HEK293T (cell line): Measurements from ENCODE around the gene HHAT.

Source experiments
- CTCF ChIA-PET: fragments of 350-600 bp; formaldehyde crosslinking; extraction: SDS; loops from one replicate; lab custom pipeline; 2021; ENCODE audit warnings: antibody characterized with exemption, inconsistent platforms; lab: Yijun Ruan, JAX
- POLR2A ChIA-PET: fragments of 350-600 bp; formaldehyde crosslinking; extraction: SDS; loops from one replicate; lab custom pipeline; 2020; ENCODE audit warnings: antibody characterized with exemption, inconsistent platforms; lab: Yijun Ruan, JAX
- DNase-seq: peaks from one replicate; pipeline ENCODE4 v3.0.0; 2012; ENCODE audit warnings: mixed read lengths; ENCODE audit errors: extremely low spot score
- ARNT ChIP-seq: fragments of 450-650 bp; IDR thresholded peaks from 2 replicates; pipeline ENCODE4 v1.6.1; 2017; ENCODE audit warnings: mild to moderate bottlenecking
- BHLHE40 ChIP-seq: fragments of 450-650 bp; IDR thresholded peaks from 2 replicates; pipeline ENCODE4 v1.6.1; 2016; ENCODE audit warnings: mild to moderate bottlenecking, moderate library complexity, borderline replicate concordance
- CTBP1 ChIP-seq: fragments of 450-650 bp; IDR thresholded peaks from 2 replicates; pipeline ENCODE4 v1.6.1; 2016; ENCODE audit warnings: borderline replicate concordance
- ELF4 ChIP-seq: fragments of 450-650 bp; IDR thresholded peaks from 2 replicates; pipeline ENCODE4 v1.6.1; 2017; ENCODE audit warnings: antibody characterized with exemption
- FOXA1 ChIP-seq: fragments of 450-650 bp; IDR thresholded peaks from 2 replicates; pipeline ENCODE4 v1.6.1; 2016; ENCODE audit warnings: mild to moderate bottlenecking
- FOXK2 ChIP-seq: fragments of 450-650 bp; IDR thresholded peaks from 2 replicates; pipeline ENCODE4 v1.6.1; 2016; ENCODE audit warnings: mild to moderate bottlenecking
- FOXM1 ChIP-seq: fragments of 450-650 bp; IDR thresholded peaks from 2 replicates; pipeline ENCODE4 v1.6.1; 2017; ENCODE audit warnings: mild to moderate bottlenecking, borderline replicate concordance
- HDGF ChIP-seq: fragments of 450-650 bp; IDR thresholded peaks from 2 replicates; pipeline ENCODE4 v1.6.1; 2017; ENCODE audit warnings: antibody characterized with exemption, borderline replicate concordance
- L3MBTL2 ChIP-seq: fragments of 450-650 bp; conservative IDR thresholded peaks from 2 replicates; pipeline ENCODE4 v1.6.1; 2016; ENCODE audit warnings: mild to moderate bottlenecking
- LEF1 ChIP-seq: fragments of 450-650 bp; IDR thresholded peaks from 2 replicates; pipeline ENCODE4 v1.6.1; 2017; ENCODE audit warnings: mild to moderate bottlenecking, borderline replicate concordance
- NFRKB ChIP-seq: fragments of 450-650 bp; IDR thresholded peaks from 2 replicates; pipeline ENCODE4 v1.6.1; 2016; ENCODE audit warnings: mild to moderate bottlenecking, moderate library complexity
- SP1 ChIP-seq: fragments of 450-650 bp; IDR thresholded peaks from 2 replicates; pipeline ENCODE4 v1.6.1; 2017
- SUZ12 ChIP-seq: fragments of 450-650 bp; IDR thresholded peaks from 2 replicates; pipeline ENCODE4 v1.6.1; 2016; ENCODE audit warnings: mild to moderate bottlenecking
- TARDBP ChIP-seq: fragments of 450-650 bp; IDR thresholded peaks from 2 replicates; pipeline ENCODE4 v1.6.1; 2016
- ZNF384 ChIP-seq: fragments of 450-650 bp; IDR thresholded peaks from 2 replicates; pipeline ENCODE4 v1.6.1; 2016
- TF ChIP-seq, protein P1 (sequence below): fragments of 450-650 bp; IDR thresholded peaks from 2 replicates; pipeline ENCODE4 v1.6.1; 2016

HHAT gene

DNA sequence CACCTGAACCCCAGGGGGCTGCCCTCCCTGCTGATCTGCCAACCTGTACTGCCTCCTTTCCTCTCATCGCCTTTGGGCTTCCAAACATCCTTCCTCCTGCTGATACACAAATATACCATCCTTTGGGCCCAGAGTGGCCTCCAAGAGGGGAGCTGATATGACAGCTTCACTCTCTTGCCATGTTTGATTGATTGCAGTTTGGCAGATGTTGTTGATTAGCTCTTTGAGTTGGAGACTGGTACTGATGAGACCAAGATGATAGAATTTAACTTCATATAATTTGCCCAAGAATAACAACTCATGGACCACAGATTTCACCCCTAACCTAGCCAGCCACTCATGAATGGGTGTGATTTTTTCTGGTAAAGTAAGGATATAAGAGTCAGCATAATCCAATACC is 227.8 kb downstream of the HHAT start:
- no peak for TF ChIP-seq BHLHE40
- no peak for TF ChIP-seq LEF1
- no peak for TF ChIP-seq CTBP1
- TF ChIP-seq FOXM1 = no peak
- TF ChIP-seq ELF4 = no peak
- no peak for TF ChIP-seq FOXK2
- no peak for TF ChIP-seq ARNT
- TF ChIP-seq ZNF384 = no peak
- no peak for TF ChIP-seq HDGF
- no peak for TF ChIP-seq SUZ12
- no peak for TF ChIP-seq FOXA1
- TF ChIP-seq NFRKB = no peak
- TF ChIP-seq, protein P1, sequence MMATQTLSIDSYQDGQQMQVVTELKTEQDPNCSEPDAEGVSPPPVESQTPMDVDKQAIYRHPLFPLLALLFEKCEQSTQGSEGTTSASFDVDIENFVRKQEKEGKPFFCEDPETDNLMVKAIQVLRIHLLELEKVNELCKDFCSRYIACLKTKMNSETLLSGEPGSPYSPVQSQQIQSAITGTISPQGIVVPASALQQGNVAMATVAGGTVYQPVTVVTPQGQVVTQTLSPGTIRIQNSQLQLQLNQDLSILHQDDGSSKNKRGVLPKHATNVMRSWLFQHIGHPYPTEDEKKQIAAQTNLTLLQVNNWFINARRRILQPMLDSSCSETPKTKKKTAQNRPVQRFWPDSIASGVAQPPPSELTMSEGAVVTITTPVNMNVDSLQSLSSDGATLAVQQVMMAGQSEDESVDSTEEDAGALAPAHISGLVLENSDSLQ = no peak
- no peak for TF ChIP-seq L3MBTL2
- no peak for TF ChIP-seq SP1
- no peak for TF ChIP-seq TARDBP
- ChIA-PET POLR2A (no interaction called here), CTCF (interaction anchor here (1.4 kb wide), 1 partner anchor 578 kb away, joined by 3 read pairs; no protein-coding TSS in a partner anchor)
- no peak for DNase-seq

DNA sequence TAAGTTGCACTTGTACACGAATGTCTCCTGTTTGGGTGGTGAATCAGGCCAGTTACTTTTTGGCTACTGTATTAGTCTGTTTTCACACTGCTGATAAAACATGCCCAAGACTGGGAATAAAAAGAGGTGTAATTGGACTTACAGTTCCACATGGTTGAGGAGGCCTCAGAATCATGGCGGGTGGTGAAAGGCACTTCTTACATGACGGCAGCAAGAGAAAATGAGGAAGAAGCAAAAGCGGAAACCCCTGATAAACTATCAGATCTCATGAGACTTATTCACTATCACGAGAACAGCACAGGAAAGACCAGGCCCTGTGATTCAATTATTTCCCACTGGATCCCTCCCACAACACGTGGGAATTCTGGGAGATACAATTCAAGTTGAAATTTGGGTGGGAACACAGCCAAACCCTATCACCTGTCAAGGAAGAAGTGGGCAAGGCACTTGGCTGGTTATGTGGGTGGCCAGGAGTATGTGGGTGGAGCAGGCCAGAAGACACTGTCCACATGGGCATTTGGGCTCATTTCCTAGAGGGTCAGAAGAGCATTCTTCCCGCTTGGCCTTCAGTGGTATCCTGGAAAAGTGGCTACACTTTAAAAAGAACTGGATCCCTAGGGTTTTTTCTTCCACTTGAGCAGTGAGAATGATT is 228.8 kb downstream of the HHAT start:
- POLR2A ChIA-PET = no interaction called here

DNA sequence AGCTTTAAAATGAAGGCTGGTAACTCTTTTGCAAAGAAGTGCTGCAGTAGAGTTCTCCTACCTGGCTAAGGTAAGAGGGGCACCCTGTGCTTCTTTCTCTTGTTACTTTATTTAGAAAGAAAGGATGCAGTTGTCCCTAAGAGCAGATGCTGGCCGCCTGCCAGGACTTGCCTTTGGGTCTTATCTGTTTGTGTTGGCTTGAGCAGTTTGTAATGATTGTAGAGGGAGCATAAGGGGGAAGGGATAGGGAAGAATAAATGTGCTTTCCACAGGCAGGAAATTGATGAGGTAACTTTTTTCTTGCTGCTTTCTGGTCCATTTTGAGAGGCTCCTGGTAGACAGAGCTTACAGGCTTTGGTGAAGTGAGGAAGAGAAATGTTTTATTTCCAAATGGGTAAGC is 229.6 kb downstream of the HHAT start:
- ChIA-PET CTCF (no interaction called here), POLR2A (no interaction called here)
- DNase-seq = peak; percentile 26
- TF ChIP-seq FOXK2 (no peak), L3MBTL2 (no peak), CTBP1 (no peak), SUZ12 (no peak), ELF4 (no peak), LEF1 (no peak), ZNF384 (no peak), BHLHE40 (no peak), FOXM1 (no peak), HDGF (no peak), NFRKB (no peak)
- TF ChIP-seq, protein P1 = no peak

More for the DNA sequence above, 228.8 kb downstream of the HHAT start:
- CTCF ChIA-PET = interaction anchor here (1.4 kb wide), 1 partner anchor 577 kb away, joined by 3 read pairs; no protein-coding TSS in a partner anchor
- TF ChIP-seq FOXM1 = no peak
- TF ChIP-seq NFRKB = no peak
- no peak for TF ChIP-seq ZNF384
- no peak for TF ChIP-seq SP1
- no peak for TF ChIP-seq BHLHE40
- no peak for TF ChIP-seq LEF1
- DNase-seq = no peak

DNA sequence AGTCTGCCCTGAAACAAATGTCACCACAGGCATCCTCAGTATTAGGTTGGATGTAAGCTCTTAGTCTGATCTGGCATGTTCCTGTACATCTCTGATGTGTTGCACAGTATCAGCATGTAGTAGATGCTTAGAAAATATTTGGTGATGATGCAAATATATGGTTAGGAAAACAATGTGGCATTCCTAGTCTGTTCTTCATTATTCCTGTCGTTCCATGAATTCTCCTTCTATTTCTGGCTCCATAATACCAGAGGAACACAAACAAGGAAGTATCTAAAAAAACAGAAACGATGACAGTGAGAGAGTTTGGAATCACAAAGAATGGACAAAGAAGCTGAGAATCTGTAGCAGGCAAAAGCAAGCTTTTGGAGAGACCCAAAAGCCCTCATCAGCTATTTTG is 236.6 kb downstream of the HHAT start:
- CTCF ChIA-PET = no interaction called here
- POLR2A ChIA-PET = no interaction called here
- TF ChIP-seq SUZ12 (no peak), FOXM1 (no peak), L3MBTL2 (no peak), SP1 (no peak), TARDBP (no peak), ELF4 (no peak), CTBP1 (no peak), LEF1 (no peak), HDGF (no peak), BHLHE40 (no peak), FOXK2 (no peak), ARNT (no peak), NFRKB (no peak), ZNF384 (no peak), FOXA1 (no peak)
- TF ChIP-seq, protein P1 = no peak
- DNase-seq = no peak

DNA sequence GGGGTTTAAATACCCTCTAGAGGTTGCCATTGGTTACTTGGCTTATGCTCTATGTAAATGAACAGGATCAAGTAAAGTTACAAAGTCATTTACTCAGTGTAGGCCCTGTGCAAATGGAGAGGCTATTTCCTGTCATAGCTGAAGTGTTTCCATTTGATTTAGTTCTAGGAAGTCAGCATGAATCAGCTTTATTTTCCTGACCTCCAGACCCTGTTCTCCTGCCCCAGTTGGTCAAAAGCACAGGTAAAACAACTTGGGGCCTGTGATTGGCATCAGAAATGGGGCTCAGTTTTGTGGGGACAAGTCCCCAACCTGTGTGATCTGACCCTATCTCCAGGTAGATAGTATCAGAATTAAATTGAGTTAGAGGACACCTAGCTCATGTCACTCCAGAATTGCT is 239.9 kb downstream of the HHAT start:
- ChIA-PET CTCF (no interaction called here), POLR2A (no interaction called here)
- DNase-seq = no peak
- TF ChIP-seq, protein P1 = no peak
- TF ChIP-seq SP1 (no peak), FOXM1 (no peak), BHLHE40 (no peak), LEF1 (no peak), ELF4 (no peak), ARNT (no peak), HDGF (no peak), SUZ12 (no peak), TARDBP (no peak), NFRKB (no peak), FOXK2 (no peak), FOXA1 (no peak), ZNF384 (no peak)

DNA sequence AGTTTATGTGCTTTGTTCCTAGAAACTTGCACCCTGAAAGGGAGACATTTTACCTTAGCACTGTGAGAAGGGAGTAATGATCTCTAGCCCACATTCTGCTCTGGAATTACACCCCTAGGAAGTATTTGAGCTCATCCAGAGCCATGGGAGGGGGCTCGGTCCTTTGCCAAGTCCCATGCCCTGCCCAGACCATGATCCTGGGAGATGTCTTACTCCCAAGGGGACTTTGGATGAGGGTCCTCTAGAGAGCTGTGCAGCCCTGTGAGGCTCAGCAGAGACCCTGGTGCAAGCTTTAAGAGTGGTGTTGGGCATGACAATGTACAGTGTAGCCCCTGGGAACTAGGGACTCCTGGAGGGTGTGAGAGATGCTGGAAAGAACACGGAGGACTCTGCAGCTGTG is 241.4 kb downstream of the HHAT start:
- no peak for DNase-seq
- ChIA-PET POLR2A (no interaction called here), CTCF (no interaction called here)
- TF ChIP-seq HDGF (no peak), SUZ12 (no peak), ELF4 (no peak), TARDBP (no peak), L3MBTL2 (no peak), LEF1 (no peak), ARNT (no peak), SP1 (no peak), CTBP1 (no peak), BHLHE40 (no peak), FOXK2 (no peak), ZNF384 (no peak)
- TF ChIP-seq, protein P1 = no peak
